Astrocyte of the cerebellum (primary cell): ENCODE measurements around the gene RBM20.

Experiments
- DNase-seq: peaks from one replicate; pipeline ENCODE4 v3.0.0-alpha.2; 2011; ENCODE audit warnings: low read depth
- H3K4me3 ChIP-seq: 2 replicates; pipeline ENCODE4 v1.5.1; 2011; ENCODE audit warnings: mild to moderate bottlenecking, low read depth, low read length, moderate library complexity
- CTCF ChIP-seq: IDR thresholded peaks from 2 replicates; pipeline ENCODE4 v1.5.1; 2012; ENCODE audit warnings: low read length, low read depth, moderate library complexity, mild to moderate bottlenecking; ENCODE audit errors: missing control alignments
- in situ Hi-C: cut with HindIII; loops from 2 replicates; pipeline ENCODE4 v1.10.0; 2017; ENCODE audit warnings: low sequenced_read_pairs

The RBM20 gene

DNA sequence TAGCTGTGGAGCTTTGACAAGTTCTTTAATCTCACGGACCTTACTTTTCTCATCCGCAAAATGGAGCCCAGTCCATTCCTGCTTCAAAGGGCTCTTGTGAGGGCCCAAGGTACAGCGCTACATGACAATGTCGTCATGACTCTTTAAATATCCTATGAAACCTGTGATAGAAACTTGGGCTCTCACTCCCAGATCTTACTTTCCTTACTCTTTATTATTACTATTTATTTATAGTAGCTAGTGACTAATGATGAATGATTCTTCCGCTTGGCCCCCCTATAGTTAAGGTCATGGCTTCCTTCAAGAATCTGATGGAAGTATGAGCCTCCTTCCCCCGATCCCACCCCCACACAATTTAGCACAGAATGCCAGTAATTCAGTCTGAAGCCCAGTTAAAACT, 41.9 kb downstream of the RBM20 start:
- no peak for DNase-seq
- TF ChIP-seq CTCF, result no peak
- in situ Hi-C loops, result no loop called here
- H3K4me3 ChIP-seq, result no peak overlapping the region

- H3K4me3 ChIP-seq, result no peak overlapping the region
- no peak for TF ChIP-seq CTCF
- DNase-seq, result no peak
- in situ Hi-C loops, result no loop called here
These were observed 42.8 kb downstream of the RBM20 start for GRCh38 chr10:110686949-110687348.

GRCh38 chr10:110687400-110687799, 43.3 kb downstream of the RBM20 start:
- TF ChIP-seq CTCF, result no peak
- no peak for DNase-seq
- H3K4me3 ChIP-seq, result no peak overlapping the region
- in situ Hi-C loops, result no loop called here

- in situ Hi-C loops, result no loop called here
- no peak for TF ChIP-seq CTCF
- H3K4me3 ChIP-seq, result no peak overlapping the region
- no peak for DNase-seq
These were observed 47.0 kb downstream of the RBM20 start for GRCh38 chr10:110691139-110691538.

- no peak for TF ChIP-seq CTCF
- no peak overlapping the region for H3K4me3 ChIP-seq
- no peak for DNase-seq
- in situ Hi-C loops, result no loop called here
These were observed 50.1 kb downstream of the RBM20 start for GRCh38 chr10:110694263-110694662.

DNA sequence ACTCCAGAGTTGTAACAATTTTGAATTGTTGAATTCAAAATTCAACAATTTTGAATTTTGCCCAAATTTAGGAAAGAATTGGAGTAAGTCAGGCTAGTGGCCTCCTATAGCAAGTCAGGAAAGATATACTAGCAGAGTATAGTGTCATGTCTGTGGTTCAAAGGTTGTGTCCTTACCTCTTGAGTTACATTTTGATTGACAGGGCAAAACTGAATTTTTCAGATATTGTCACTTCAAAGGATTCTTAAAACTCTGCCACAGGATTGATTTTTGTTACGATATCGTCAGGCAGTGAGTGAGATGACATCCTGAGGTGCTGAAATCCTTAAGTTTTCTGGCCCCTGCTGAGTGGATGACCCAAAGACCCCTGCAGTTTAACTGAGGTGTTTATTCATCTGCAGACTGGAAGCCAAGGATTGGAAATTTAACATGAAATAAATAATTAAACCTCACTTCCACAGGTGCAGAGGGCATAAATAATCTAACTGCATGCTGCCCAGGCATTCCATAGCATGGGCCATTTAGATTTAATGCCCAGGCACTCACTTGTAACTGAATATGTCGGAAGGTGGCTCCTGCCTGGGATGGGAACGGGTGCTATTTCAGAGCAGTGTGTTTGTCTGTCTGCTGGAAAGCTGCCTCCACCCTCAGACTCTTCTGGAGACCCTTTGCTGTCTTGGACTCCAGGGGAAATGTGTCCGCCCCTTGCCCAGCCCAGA, 50.8 kb downstream of the RBM20 start:
- no peak overlapping the region for H3K4me3 ChIP-seq
- no peak for TF ChIP-seq CTCF
- in situ Hi-C loops, result no loop called here
- no peak for DNase-seq

DNA sequence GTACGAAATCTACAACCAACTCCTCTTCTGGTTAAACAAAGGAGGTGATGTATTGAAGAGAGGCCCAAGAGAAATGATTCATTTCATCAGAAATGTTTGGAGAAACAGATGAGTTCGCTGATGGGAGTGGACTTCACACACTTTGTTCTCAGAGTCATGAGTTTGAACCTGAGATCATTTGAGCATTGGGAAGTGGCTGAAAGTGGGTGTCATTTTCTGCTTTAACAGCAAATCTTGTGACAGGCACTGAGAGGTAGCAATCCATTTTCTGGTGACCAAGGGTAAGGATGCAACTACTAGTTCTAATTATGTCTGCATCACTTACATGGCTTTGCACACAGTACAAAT, 51.4 kb downstream of the RBM20 start:
- in situ Hi-C loops, result no loop called here
- no peak for DNase-seq
- no peak for TF ChIP-seq CTCF
- no peak overlapping the region for H3K4me3 ChIP-seq
